Stomach (tissue), 4 donors: ENCODE data around the gene KIR3DL1.
"Not testable (repeated sequence)": the region's sequence is repeated elsewhere in the genome, so short reads cannot be mapped to it uniquely, and the experiment has no call there.

Experiments used
- EP300 ChIP-seq: sonication (generic); formaldehyde crosslinking; IDR thresholded peaks from one replicate; pipeline ENCODE4 v1.6.1; 2017; ENCODE audit warnings: antibody characterized with exemption
- POLR2A ChIP-seq, 4 donors: fragments of 450-650 bp; IDR thresholded peaks; one replicate each; pipeline ENCODE4 v1.6.1; 2016; ENCODE audit warnings: antibody characterized with exemption in 4 of 4, control low read depth in 2 of 4, mild to moderate bottlenecking in 1 of 4, moderate library complexity in 1 of 4
- POLR2AphosphoS5 ChIP-seq, 3 donors: sonication (generic); formaldehyde crosslinking; IDR thresholded peaks; one replicate each; pipeline ENCODE4 v1.6.1; 2016; ENCODE audit warnings: antibody characterized with exemption in 3 of 3
- TF ChIP-seq, protein P1 (sequence below), 7 experiments: fragments of 450-650 bp in 4 of 7; fragments of 200-600 bp in 3 of 7; sonication (generic) in 3 of 7; IDR thresholded peaks; one replicate each; pipeline ENCODE4 v1.5.1; 2016 to 2019; ENCODE audit warnings: antibody characterized with exemption in 7 of 7, control low read depth in 2 of 7, mild to moderate bottlenecking in 1 of 7

DNA sequence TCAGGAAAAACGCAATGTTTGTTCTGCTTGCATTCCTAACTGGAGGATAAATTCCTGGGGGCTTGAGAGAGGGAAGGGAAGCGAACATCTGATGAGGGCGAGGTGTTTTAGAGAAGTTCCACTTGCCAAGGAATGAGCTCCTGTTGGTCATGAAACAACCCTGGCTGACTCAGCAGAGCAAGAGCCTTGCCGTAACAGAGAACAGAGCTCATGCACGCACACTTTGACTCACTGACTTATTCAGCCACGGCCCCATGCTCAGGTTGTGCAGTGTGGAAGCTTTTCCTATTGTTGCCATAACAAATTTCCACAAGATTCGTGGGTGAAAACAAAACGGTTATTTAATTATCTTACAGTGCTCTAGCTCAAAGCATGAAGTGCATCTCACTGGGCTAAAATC is 26.9 kb downstream of the KIR3DL1 start:
- TF ChIP-seq, protein P1, sequence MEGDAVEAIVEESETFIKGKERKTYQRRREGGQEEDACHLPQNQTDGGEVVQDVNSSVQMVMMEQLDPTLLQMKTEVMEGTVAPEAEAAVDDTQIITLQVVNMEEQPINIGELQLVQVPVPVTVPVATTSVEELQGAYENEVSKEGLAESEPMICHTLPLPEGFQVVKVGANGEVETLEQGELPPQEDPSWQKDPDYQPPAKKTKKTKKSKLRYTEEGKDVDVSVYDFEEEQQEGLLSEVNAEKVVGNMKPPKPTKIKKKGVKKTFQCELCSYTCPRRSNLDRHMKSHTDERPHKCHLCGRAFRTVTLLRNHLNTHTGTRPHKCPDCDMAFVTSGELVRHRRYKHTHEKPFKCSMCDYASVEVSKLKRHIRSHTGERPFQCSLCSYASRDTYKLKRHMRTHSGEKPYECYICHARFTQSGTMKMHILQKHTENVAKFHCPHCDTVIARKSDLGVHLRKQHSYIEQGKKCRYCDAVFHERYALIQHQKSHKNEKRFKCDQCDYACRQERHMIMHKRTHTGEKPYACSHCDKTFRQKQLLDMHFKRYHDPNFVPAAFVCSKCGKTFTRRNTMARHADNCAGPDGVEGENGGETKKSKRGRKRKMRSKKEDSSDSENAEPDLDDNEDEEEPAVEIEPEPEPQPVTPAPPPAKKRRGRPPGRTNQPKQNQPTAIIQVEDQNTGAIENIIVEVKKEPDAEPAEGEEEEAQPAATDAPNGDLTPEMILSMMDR (IDR thresholded peaks at IDR 0.05): not testable (repeated sequence)
- TF ChIP-seq POLR2AphosphoS5 (IDR thresholded peaks at IDR 0.05); EP300; POLR2A (IDR thresholded peaks at IDR 0.05): not testable (repeated sequence)
